Astrocyte (in vitro differentiated cells and primary cell): ENCODE data around the gene PYM1.

Experiments
- EZH2 ChIP-seq: IDR thresholded peaks from 2 replicates; pipeline ENCODE4 v1.6.1; 2012; ENCODE audit warnings: mild to moderate bottlenecking, low read length, inconsistent platforms; ENCODE audit not compliant: insufficient read depth
- TF ChIP-seq, protein P1 (sequence below): IDR thresholded peaks from 2 replicates; pipeline ENCODE4 v1.5.1; 2011; ENCODE audit warnings: low read depth, mild to moderate bottlenecking, inconsistent platforms, low read length, moderate library complexity; ENCODE audit not compliant: insufficient read depth

GRCh38 chr12:55852740-55853139, 75.0 kb downstream of the PYM1 start:
- TF ChIP-seq, protein P1, sequence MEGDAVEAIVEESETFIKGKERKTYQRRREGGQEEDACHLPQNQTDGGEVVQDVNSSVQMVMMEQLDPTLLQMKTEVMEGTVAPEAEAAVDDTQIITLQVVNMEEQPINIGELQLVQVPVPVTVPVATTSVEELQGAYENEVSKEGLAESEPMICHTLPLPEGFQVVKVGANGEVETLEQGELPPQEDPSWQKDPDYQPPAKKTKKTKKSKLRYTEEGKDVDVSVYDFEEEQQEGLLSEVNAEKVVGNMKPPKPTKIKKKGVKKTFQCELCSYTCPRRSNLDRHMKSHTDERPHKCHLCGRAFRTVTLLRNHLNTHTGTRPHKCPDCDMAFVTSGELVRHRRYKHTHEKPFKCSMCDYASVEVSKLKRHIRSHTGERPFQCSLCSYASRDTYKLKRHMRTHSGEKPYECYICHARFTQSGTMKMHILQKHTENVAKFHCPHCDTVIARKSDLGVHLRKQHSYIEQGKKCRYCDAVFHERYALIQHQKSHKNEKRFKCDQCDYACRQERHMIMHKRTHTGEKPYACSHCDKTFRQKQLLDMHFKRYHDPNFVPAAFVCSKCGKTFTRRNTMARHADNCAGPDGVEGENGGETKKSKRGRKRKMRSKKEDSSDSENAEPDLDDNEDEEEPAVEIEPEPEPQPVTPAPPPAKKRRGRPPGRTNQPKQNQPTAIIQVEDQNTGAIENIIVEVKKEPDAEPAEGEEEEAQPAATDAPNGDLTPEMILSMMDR: no peak
- no peak for TF ChIP-seq EZH2
